Natural killer cell treated with Interleukin-12 subunit alpha and Interleukin-12 subunit beta and Interleukin-15 and Interleukin-18, amount 100 ng/mL, for 72 hours (primary cell): ENCODE measurements around the gene HSH2D. TPM values are rescaled to one million over a fixed set of nuclear protein-coding genes. Genes with fewer than 3 reads are reported as not detected.

Source experiments
- ATAC-seq, 2 donors: fragments of 150-1000 bp; cut with Tn5 transposase in 1 of 2; sonication (Bioruptor Pico), chemical (Tn5 transposase) in 1 of 2; 2 replicates each; pipeline ENCODE4 v1.10.0; 2021
- DNase-seq: peaks from one replicate; pipeline ENCODE4 v3.0.0; 2022; ENCODE audit warnings: low spot score
- H3K27ac Mint-ChIP-seq, 2 donors: 1 replicate in 1 of 2; 2 replicates in 1 of 2; pipeline ENCODE4 v1.8.0; 2022; ENCODE audit warnings: mixed read lengths in 2 of 2, mild to moderate bottlenecking in 1 of 2, moderate library complexity in 1 of 2
- H3K27me3 Mint-ChIP-seq, 2 donors: 1 replicate in 1 of 2; 2 replicates in 1 of 2; pipeline ENCODE4 v1.8.0; 2022; ENCODE audit warnings: mixed read lengths in 2 of 2
- H3K36me3 Mint-ChIP-seq: one replicate; pipeline ENCODE4 v1.8.0; 2022; ENCODE audit warnings: mixed read lengths
- H3K4me1 Mint-ChIP-seq, 2 donors: 1 replicate in 1 of 2; 2 replicates in 1 of 2; pipeline ENCODE4 v1.8.0; 2022; ENCODE audit warnings: low read depth in 2 of 2, mixed read lengths in 2 of 2, mild to moderate bottlenecking in 1 of 2
- H3K4me3 Mint-ChIP-seq: one replicate; pipeline ENCODE4 v1.8.0; 2022; ENCODE audit warnings: mixed read lengths
- H3K9me3 Mint-ChIP-seq: 2 replicates; pipeline ENCODE4 v1.8.0; 2022; ENCODE audit warnings: mixed read lengths
- total RNA-seq, 2 donors: library from RNA; stranded (reverse); gene quantifications; one replicate each; pipeline ENCODE4 v1.2.3, GENCODE V29; 2022

The HSH2D gene
- total RNA-seq, 2 donors from 2014 or later = 135 to 188 TPM

DNA sequence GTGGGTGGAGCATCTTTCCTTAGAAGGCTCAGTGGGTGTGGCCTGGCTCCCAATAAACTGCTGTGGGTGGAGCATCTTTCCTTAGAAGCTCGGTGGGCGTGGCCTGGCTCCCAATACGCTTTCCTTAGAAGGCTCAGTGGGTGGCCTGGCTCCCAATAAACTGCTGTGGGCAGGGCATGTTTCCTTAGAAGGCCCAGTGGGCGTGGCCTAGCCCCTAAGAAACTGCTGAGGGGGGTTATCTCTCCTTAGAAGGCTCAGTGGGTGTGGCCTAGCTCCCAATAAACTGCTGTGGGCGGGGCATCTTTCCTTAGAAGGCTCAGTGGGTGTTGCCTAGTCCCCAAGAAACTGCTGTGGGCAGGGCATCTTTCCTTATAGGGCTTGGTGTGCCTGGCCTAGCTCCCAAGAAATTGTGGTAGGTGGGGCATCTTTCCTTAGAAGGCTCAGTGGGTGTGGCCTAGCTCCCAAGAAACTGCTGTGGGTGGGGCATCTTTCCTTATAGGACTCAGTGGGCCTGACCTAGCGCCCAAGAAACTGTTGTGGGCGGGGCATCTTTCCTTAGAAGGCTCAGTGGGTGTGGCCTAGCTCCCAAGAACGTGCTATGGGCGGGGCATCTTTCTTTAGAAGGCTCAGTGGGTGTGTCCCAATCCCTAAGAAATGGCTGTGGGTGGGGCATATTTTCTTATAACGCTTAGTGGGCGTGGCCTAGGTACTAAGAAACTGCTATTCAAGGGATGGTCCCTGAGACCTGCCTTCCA, 10.3 kb downstream of the HSH2D start:
- peak overlapping the region; percentile 47 to 66 for H3K27ac Mint-ChIP-seq
- H3K9me3 Mint-ChIP-seq = no peaks in the 10 kb centered on the region
- no peak overlapping the region for H3K4me3 Mint-ChIP-seq
- peaks cover 27% of the 10 kb centered on the region for H3K36me3 Mint-ChIP-seq
- H3K4me1 Mint-ChIP-seq = peaks cover 27 to 39% of the 10 kb centered on the region in 2 donors
- DNase-seq (peak; percentile 34), ATAC-seq (no peak)
- H3K27me3 Mint-ChIP-seq = no peaks in the 10 kb centered on the region

- H3K4me1 Mint-ChIP-seq = peaks cover 19 to 31% of the 10 kb centered on the region in 2 donors
- no peaks in the 10 kb centered on the region for H3K9me3 Mint-ChIP-seq
- peaks cover 27% of the 10 kb centered on the region for H3K36me3 Mint-ChIP-seq
- no peak overlapping the region for H3K4me3 Mint-ChIP-seq
- ATAC-seq = no peak
- no peaks in the 10 kb centered on the region for H3K27me3 Mint-ChIP-seq
- H3K27ac Mint-ChIP-seq = peak overlapping the region; percentile 66 to 85
- no peak for DNase-seq
Observed at GRCh38 chr19:16154557-16154956, 11.1 kb downstream of the HSH2D start.

DNA sequence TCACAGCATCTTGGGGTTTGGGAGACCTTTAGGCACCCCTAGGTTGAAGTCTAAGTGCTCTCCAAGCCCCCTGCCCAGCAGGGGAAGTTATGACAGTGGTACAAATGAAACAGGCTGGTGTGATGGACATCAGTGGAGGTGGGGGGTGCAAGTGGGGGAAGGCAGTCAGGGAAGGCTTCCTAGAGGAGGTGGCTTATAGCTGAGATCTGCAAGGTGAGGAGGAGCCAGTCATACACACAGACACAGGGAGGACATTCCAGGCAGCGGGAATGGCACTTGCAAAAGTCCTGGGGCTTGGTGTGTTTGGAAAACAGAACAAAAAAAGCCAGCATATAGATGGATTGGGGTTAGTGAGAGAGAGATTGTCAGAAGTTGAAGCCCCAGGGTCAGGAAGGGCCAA, 11.6 kb downstream of the HSH2D start:
- ATAC-seq (no peak), DNase-seq (no peak)
- no peaks in the 10 kb centered on the region for H3K9me3 Mint-ChIP-seq
- H3K4me3 Mint-ChIP-seq = peak overlapping the region; percentile 40
- H3K27ac Mint-ChIP-seq = peak overlapping the region; percentile 66 to 85
- peaks cover 27% of the 10 kb centered on the region for H3K36me3 Mint-ChIP-seq
- no peaks in the 10 kb centered on the region for H3K27me3 Mint-ChIP-seq
- peaks cover 16 to 28% of the 10 kb centered on the region in 2 donors for H3K4me1 Mint-ChIP-seq

GRCh38 chr19:16156904-16157303, 13.4 kb downstream of the HSH2D start:
- Mint-ChIP-seq H3K9me3 (no peaks in the 10 kb centered on the region), H3K4me3 (no peak overlapping the region), H3K36me3 (peaks cover 27% of the 10 kb centered on the region), H3K27me3 (no peaks in the 10 kb centered on the region), H3K27ac (peak overlapping the region; percentile 64 to 85), H3K4me1 (peaks cover 25 to 35% of the 10 kb centered on the region in 2 donors)
- ATAC-seq = no peak
- DNase-seq = no peak

DNA sequence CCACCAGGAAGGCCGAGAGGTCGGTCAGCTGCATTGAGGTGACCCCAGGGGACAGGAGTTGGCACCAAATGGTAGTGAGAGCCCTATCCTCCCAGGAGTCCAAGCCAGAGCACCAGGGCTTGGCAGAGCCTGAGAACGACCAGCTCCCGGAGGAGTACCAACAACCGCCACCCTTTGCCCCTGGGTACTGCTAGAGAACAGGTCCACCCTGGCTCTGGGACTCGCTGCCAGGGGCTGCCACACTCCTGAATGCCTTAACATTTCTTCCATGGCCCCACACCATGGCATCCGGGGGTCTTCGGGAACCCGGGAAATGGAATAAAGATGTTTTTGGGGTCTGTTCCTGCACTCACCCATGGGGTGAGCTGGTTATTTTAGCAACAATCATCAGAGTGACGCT, 14.1 kb downstream of the HSH2D start:
- no peak overlapping the region for H3K4me3 Mint-ChIP-seq
- H3K27me3 Mint-ChIP-seq = no peaks in the 10 kb centered on the region
- DNase-seq (no peak), ATAC-seq (no peak)
- H3K36me3 Mint-ChIP-seq = peaks cover 27% of the 10 kb centered on the region
- H3K27ac Mint-ChIP-seq = no peak overlapping the region
- no peaks in the 10 kb centered on the region for H3K9me3 Mint-ChIP-seq
- H3K4me1 Mint-ChIP-seq = peaks cover 25 to 36% of the 10 kb centered on the region in 2 donors

GRCh38 chr19:16159655-16160054, 16.2 kb downstream of the HSH2D start:
- H3K27me3 Mint-ChIP-seq = no peaks in the 10 kb centered on the region
- no peak for DNase-seq
- peaks cover 18% of the 10 kb centered on the region for H3K36me3 Mint-ChIP-seq
- ATAC-seq = no peak
- H3K4me3 Mint-ChIP-seq = no peak overlapping the region
- H3K9me3 Mint-ChIP-seq = no peaks in the 10 kb centered on the region
- H3K4me1 Mint-ChIP-seq = peaks cover 17 to 28% of the 10 kb centered on the region in 2 donors
- peak overlapping the region in 1 of 2 donors; percentile 40 for H3K27ac Mint-ChIP-seq

DNA sequence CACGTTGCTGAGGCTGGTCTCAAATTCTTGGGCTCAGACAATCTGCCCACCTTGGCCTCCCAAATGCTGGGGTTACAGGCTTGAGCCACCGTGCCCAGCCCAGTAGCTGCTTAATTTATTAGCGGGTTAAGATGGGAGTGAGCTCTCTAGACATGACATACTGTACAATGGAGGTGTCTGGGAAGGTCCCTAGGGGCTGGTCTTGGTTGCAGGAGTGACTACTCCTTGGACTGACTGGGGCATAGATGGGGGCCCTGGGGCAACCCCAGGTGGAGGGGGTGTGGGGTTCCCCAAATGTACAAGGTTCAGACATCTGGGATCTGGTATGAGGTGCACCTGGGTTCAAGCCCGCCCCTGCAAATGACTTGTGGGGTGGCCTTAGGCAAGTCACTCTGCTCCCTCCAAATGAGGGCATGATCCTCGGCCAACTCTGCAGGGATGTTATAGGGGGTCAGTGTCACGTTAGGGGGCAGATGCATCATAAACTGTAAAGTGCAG, 17.0 kb downstream of the HSH2D start:
- Mint-ChIP-seq H3K4me3 (peak overlapping the region; percentile 54), H3K27me3 (no peaks in the 10 kb centered on the region), H3K36me3 (peaks cover 10% of the 10 kb centered on the region), H3K27ac (peak overlapping the region; percentile 68 to 72), H3K9me3 (no peaks in the 10 kb centered on the region), H3K4me1 (peaks cover 9 to 22% of the 10 kb centered on the region in 2 donors)
- DNase-seq (no peak), ATAC-seq (no peak)

- Mint-ChIP-seq H3K27me3 (no peaks in the 10 kb centered on the region), H3K4me1 (peaks cover 9 to 18% of the 10 kb centered on the region in 2 donors), H3K27ac (peak overlapping the region; percentile 68 to 72), H3K4me3 (peak overlapping the region; percentile 54), H3K36me3 (peaks cover 9% of the 10 kb centered on the region), H3K9me3 (no peaks in the 10 kb centered on the region)
- peak; percentile 67 to 80 for ATAC-seq
- DNase-seq = no peak
Observed at GRCh38 chr19:16160943-16161560, 17.6 kb downstream of the HSH2D start.

GRCh38 chr19:16161840-16162239, 18.4 kb downstream of the HSH2D start:
- DNase-seq = no peak
- Mint-ChIP-seq H3K4me3 (no peak overlapping the region), H3K27me3 (no peaks in the 10 kb centered on the region), H3K9me3 (no peaks in the 10 kb centered on the region), H3K27ac (peak overlapping the region; percentile 68 to 72), H3K4me1 (peaks cover 9 to 18% of the 10 kb centered on the region in 2 donors), H3K36me3 (peaks cover 3% of the 10 kb centered on the region)
- ATAC-seq = no peak

GRCh38 chr19:16164222-16164890, 20.9 kb downstream of the HSH2D start:
- H3K4me3 Mint-ChIP-seq = no peak overlapping the region
- peaks cover 22 to 31% of the 10 kb centered on the region in 2 donors for H3K4me1 Mint-ChIP-seq
- H3K36me3 Mint-ChIP-seq = no peaks in the 10 kb centered on the region
- H3K27ac Mint-ChIP-seq = peak overlapping the region in 1 of 2 donors; percentile 57
- H3K27me3 Mint-ChIP-seq = no peaks in the 10 kb centered on the region
- DNase-seq = no peak
- no peaks in the 10 kb centered on the region for H3K9me3 Mint-ChIP-seq
- ATAC-seq = no peak

DNA sequence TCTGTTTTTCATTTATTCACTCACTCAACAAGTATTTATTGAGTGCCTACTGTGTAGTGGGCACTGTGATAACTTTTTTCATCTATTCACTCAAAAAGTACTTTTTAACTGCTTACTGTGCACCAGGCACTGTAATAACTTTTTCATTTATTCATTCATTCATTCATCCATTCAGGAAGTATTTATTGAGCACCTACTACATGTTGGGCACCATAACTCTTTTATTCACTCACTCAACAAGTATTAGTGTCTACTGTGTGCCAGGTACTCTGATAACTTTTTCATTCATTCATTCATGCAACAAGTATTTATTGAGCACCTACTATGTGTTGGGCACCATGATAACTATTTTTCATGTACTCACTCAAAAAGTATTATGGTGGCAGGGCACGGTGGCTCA, 22.9 kb downstream of the HSH2D start:
- peak overlapping the region in 1 of 2 donors; percentile 79 for H3K27ac Mint-ChIP-seq
- no peaks in the 10 kb centered on the region for H3K9me3 Mint-ChIP-seq
- H3K4me1 Mint-ChIP-seq = peaks cover 22 to 25% of the 10 kb centered on the region in 2 donors
- ATAC-seq (no peak), DNase-seq (no peak)
- no peaks in the 10 kb centered on the region for H3K36me3 Mint-ChIP-seq
- H3K27me3 Mint-ChIP-seq = no peaks in the 10 kb centered on the region
- no peak overlapping the region for H3K4me3 Mint-ChIP-seq

DNA sequence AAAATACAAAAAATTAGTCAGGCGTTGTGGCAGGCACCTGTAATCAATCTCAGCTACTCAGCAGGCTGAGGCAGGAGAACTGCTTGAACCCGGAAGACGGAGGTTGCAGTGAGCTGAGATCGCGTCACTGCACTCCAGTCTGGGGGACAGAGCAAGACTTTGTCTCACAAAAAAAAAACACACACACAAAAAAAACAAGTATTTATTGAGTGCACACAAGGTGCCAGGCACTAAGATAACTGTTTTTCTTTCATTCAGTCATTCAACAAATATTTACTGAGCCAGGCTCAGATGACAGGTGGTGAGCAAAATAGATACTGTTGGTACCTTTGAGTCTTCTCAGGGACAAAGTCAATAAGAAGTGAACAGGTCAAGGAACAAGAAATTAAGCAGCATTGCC, 23.6 kb downstream of the HSH2D start:
- H3K9me3 Mint-ChIP-seq = no peaks in the 10 kb centered on the region
- no peaks in the 10 kb centered on the region for H3K27me3 Mint-ChIP-seq
- H3K36me3 Mint-ChIP-seq = no peaks in the 10 kb centered on the region
- peak overlapping the region; percentile 45 for H3K4me3 Mint-ChIP-seq
- H3K27ac Mint-ChIP-seq = peak overlapping the region; percentile 79 to 87
- DNase-seq (no peak), ATAC-seq (no peak)
- H3K4me1 Mint-ChIP-seq = peaks cover 22% of the 10 kb centered on the region in 2 donors

- ATAC-seq (peak; percentile 81 to 83), DNase-seq (peak; percentile 67)
- no peaks in the 10 kb centered on the region for H3K27me3 Mint-ChIP-seq
- no peaks in the 10 kb centered on the region for H3K9me3 Mint-ChIP-seq
- peak overlapping the region; percentile 87 to 94 for H3K27ac Mint-ChIP-seq
- no peaks in the 10 kb centered on the region for H3K36me3 Mint-ChIP-seq
- H3K4me3 Mint-ChIP-seq = peak overlapping the region; percentile 77
- peaks cover 34 to 37% of the 10 kb centered on the region in 2 donors for H3K4me1 Mint-ChIP-seq
Observed at GRCh38 chr19:16168465-16169081, 25.1 kb downstream of the HSH2D start.
